Measurements from ENCODE around the gene PHYHIPL.

Gene PHYHIPL

GRCh38 chr10:59272061-59272460, 95.6 kb downstream of the PHYHIPL start:
- Histone ChIP-seq H3K27me3 (ENCODE audit: low read depth, low read length) (no peaks in the 10 kb centered on the region), H3K9me3 (ENCODE audit: insufficient read depth, low read length) (no peaks in the 10 kb centered on the region), H3K4me1 (ENCODE audit: low read length) (no peaks in the 10 kb centered on the region), H3K36me3 (replicated peaks; ENCODE audit: low read depth, low read length) (no peaks in the 10 kb centered on the region), H3K9ac (ENCODE audit: low read length) (no peak overlapping the region), H4K20me1 (ENCODE audit: insufficient read depth, low read length) (no peaks in the 10 kb centered on the region), H3K4me2 (ENCODE audit: low read length) (no peak overlapping the region), H3K27ac (ENCODE audit: low read length) (no peak overlapping the region), H2AFZ (ENCODE audit: low read depth, low read length) (no peak overlapping the region), H3K4me3 (ENCODE audit: low read length) (no peak overlapping the region), H3K79me2 (ENCODE audit: low read length) (no peaks in the 10 kb centered on the region)
- TF ChIP-seq EZH2phosphoT487 (IDR thresholded peaks at IDR 0.05; ENCODE audit: low read depth), result no peak
- TF ChIP-seq, protein P1, sequence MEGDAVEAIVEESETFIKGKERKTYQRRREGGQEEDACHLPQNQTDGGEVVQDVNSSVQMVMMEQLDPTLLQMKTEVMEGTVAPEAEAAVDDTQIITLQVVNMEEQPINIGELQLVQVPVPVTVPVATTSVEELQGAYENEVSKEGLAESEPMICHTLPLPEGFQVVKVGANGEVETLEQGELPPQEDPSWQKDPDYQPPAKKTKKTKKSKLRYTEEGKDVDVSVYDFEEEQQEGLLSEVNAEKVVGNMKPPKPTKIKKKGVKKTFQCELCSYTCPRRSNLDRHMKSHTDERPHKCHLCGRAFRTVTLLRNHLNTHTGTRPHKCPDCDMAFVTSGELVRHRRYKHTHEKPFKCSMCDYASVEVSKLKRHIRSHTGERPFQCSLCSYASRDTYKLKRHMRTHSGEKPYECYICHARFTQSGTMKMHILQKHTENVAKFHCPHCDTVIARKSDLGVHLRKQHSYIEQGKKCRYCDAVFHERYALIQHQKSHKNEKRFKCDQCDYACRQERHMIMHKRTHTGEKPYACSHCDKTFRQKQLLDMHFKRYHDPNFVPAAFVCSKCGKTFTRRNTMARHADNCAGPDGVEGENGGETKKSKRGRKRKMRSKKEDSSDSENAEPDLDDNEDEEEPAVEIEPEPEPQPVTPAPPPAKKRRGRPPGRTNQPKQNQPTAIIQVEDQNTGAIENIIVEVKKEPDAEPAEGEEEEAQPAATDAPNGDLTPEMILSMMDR (IDR thresholded peaks at IDR 0.05; ENCODE audit: low read depth, low read length), result no peak

- TF ChIP-seq, protein P1 (IDR thresholded peaks at IDR 0.05; ENCODE audit: low read depth, low read length), result no peak
- TF ChIP-seq EZH2phosphoT487 (IDR thresholded peaks at IDR 0.05; ENCODE audit: low read depth), result no peak
- H3K36me3 ChIP-seq (replicated peaks; ENCODE audit: low read depth, low read length), result no peaks in the 10 kb centered on the region
- no peak overlapping the region for H3K4me3 ChIP-seq (ENCODE audit: low read length)
- no peak overlapping the region for H2AFZ ChIP-seq (ENCODE audit: low read depth, low read length)
- no peak overlapping the region for H3K9ac ChIP-seq (ENCODE audit: low read length)
- no peaks in the 10 kb centered on the region for H4K20me1 ChIP-seq (ENCODE audit: insufficient read depth, low read length)
- H3K27me3 ChIP-seq (ENCODE audit: low read depth, low read length), result no peaks in the 10 kb centered on the region
- H3K9me3 ChIP-seq (ENCODE audit: insufficient read depth, low read length), result no peaks in the 10 kb centered on the region
- H3K27ac ChIP-seq (ENCODE audit: low read length), result no peak overlapping the region
- no peaks in the 10 kb centered on the region for H3K79me2 ChIP-seq (ENCODE audit: low read length)
- no peaks in the 10 kb centered on the region for H3K4me1 ChIP-seq (ENCODE audit: low read length)
- H3K4me2 ChIP-seq (ENCODE audit: low read length), result no peak overlapping the region
These were observed 97.0 kb downstream of the PHYHIPL start for GRCh38 chr10:59273445-59273844.

GRCh38 chr10:59276133-59276532, 99.7 kb downstream of the PHYHIPL start:
- Histone ChIP-seq H2AFZ (ENCODE audit: low read depth, low read length) (no peak overlapping the region), H3K4me1 (ENCODE audit: low read length) (no peaks in the 10 kb centered on the region), H3K27ac (ENCODE audit: low read length) (no peak overlapping the region), H3K79me2 (ENCODE audit: low read length) (no peaks in the 10 kb centered on the region), H3K9me3 (ENCODE audit: insufficient read depth, low read length) (no peaks in the 10 kb centered on the region), H3K36me3 (replicated peaks; ENCODE audit: low read depth, low read length) (no peaks in the 10 kb centered on the region), H4K20me1 (ENCODE audit: insufficient read depth, low read length) (no peaks in the 10 kb centered on the region), H3K4me3 (ENCODE audit: low read length) (no peak overlapping the region), H3K9ac (ENCODE audit: low read length) (no peak overlapping the region), H3K4me2 (ENCODE audit: low read length) (no peak overlapping the region), H3K27me3 (ENCODE audit: low read depth, low read length) (no peaks in the 10 kb centered on the region)
- TF ChIP-seq, protein P1 (IDR thresholded peaks at IDR 0.05; ENCODE audit: low read depth, low read length), result no peak
- no peak for TF ChIP-seq EZH2phosphoT487 (IDR thresholded peaks at IDR 0.05; ENCODE audit: low read depth)

DNA sequence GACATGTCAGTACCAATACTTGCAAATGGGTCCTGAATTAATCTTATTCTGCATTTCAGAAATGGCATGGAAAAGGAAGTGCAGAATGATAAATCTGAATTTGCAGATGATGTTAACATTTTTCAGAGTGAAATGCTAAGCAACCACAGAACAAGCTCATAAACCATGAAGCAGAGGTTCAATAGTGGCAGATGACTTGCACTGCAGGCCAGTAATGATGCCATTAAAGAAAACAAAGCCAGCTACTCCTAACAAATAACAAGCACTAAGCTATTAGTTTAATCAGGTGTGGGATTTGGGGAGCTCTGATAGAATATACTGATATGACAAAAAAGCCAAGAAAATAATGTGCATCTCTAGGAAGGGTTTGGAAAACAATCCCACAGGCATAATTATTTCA, 100.5 kb downstream of the PHYHIPL start:
- Histone ChIP-seq H3K36me3 (replicated peaks; ENCODE audit: low read depth, low read length) (no peaks in the 10 kb centered on the region), H3K4me2 (ENCODE audit: low read length) (no peak overlapping the region), H3K4me3 (ENCODE audit: low read length) (no peak overlapping the region), H3K27ac (ENCODE audit: low read length) (no peak overlapping the region), H2AFZ (ENCODE audit: low read depth, low read length) (no peak overlapping the region), H3K79me2 (ENCODE audit: low read length) (no peaks in the 10 kb centered on the region), H3K9ac (ENCODE audit: low read length) (no peak overlapping the region), H3K4me1 (ENCODE audit: low read length) (no peaks in the 10 kb centered on the region), H3K27me3 (ENCODE audit: low read depth, low read length) (no peaks in the 10 kb centered on the region), H3K9me3 (ENCODE audit: insufficient read depth, low read length) (no peaks in the 10 kb centered on the region), H4K20me1 (ENCODE audit: insufficient read depth, low read length) (no peaks in the 10 kb centered on the region)
- no peak for TF ChIP-seq EZH2phosphoT487 (IDR thresholded peaks at IDR 0.05; ENCODE audit: low read depth)
- TF ChIP-seq, protein P1 (IDR thresholded peaks at IDR 0.05; ENCODE audit: low read depth, low read length), result no peak

All from OCI-LY3 (cell line).